DND-41 (cell line): ENCODE data around the gene ADRM1.

Experiments used
- ATAC-seq: fragments of 200-7000 bp; cut with Tn5 transposase; 3 replicates; pipeline ENCODE4 v1.9.1; 2021; ENCODE audit warnings: low read depth; ENCODE audit not compliant: insufficient read depth
- DNase-seq: peaks from one replicate; pipeline ENCODE4 v3.0.0-alpha.2; 2020
- H2AFZ ChIP-seq: 2 replicates; pipeline ENCODE4 v1.6.0; 2012; ENCODE audit warnings: low read depth, low read length
- H3K27ac ChIP-seq: 2 replicates; pipeline ENCODE4 v1.5.1; 2012; ENCODE audit warnings: low read length, inconsistent platforms
- H3K27me3 ChIP-seq: fragments of 200-600 bp; sonication (generic); 2 replicates; pipeline ENCODE4 v1.6.0; 2012; ENCODE audit warnings: low read length, mild to moderate bottlenecking, inconsistent platforms; ENCODE audit not compliant: insufficient read depth, poor library complexity
- H3K36me3 ChIP-seq: 2 replicates; pipeline ENCODE4 v1.5.1; 2012; ENCODE audit warnings: low read length, inconsistent platforms; ENCODE audit not compliant: insufficient read depth
- H3K4me1 ChIP-seq: 2 replicates; pipeline ENCODE4 v1.5.1; 2012; ENCODE audit warnings: mild to moderate bottlenecking, low read length; ENCODE audit not compliant: insufficient read depth
- H3K4me2 ChIP-seq: 2 replicates; pipeline ENCODE4 v1.6.0; 2012; ENCODE audit warnings: mild to moderate bottlenecking, moderate library complexity, low read length, inconsistent platforms; ENCODE audit not compliant: insufficient read depth
- H3K4me3 ChIP-seq, 2 experiments: fragments of 200-600 bp in 1 of 2; shearing (Covaris generic) in 1 of 2; 2 replicates each; pipeline ENCODE4 v1.5.1; 2012 to 2016; ENCODE audit warnings: inconsistent platforms in 2 of 2, low read length in 2 of 2, mild to moderate bottlenecking in 2 of 2, low read depth in 1 of 2, moderate library complexity in 1 of 2
- H3K79me2 ChIP-seq: 2 replicates; pipeline ENCODE4 v1.6.0; 2012; ENCODE audit warnings: low read length, inconsistent platforms; ENCODE audit not compliant: insufficient read depth
- H3K9ac ChIP-seq: 2 replicates; pipeline ENCODE4 v1.6.0; 2012; ENCODE audit warnings: low read depth, mild to moderate bottlenecking, inconsistent platforms, low read length, moderate library complexity
- H3K9me3 ChIP-seq: 2 replicates; pipeline ENCODE4 v1.5.1; 2012; ENCODE audit warnings: low read length, moderate library complexity, mild to moderate bottlenecking, inconsistent platforms; ENCODE audit not compliant: insufficient read depth, severe bottlenecking
- H4K20me1 ChIP-seq: 2 replicates; pipeline ENCODE4 v1.6.0; 2012; ENCODE audit warnings: low read length; ENCODE audit not compliant: insufficient read depth
- CTCF ChIP-seq: IDR thresholded peaks from 2 replicates; pipeline ENCODE4 v1.5.1; 2012; ENCODE audit warnings: borderline replicate concordance, low read length, moderate library complexity, mild to moderate bottlenecking; ENCODE audit not compliant: poor library complexity, severe bottlenecking; ENCODE audit errors: extremely low read depth
- EZH2 ChIP-seq: IDR thresholded peaks from 3 replicates; pipeline ENCODE4 v1.6.1; 2012; ENCODE audit warnings: borderline replicate concordance, low read depth, mild to moderate bottlenecking, moderate library complexity, low read length, inconsistent platforms; ENCODE audit not compliant: severe bottlenecking

The ADRM1 gene

GRCh38 chr20:62315773-62316172 lies 13.0 kb downstream of the ADRM1 start:
- Histone ChIP-seq H3K9me3 (no peaks in the 10 kb centered on the region), H3K4me1 (no peaks in the 10 kb centered on the region), H3K27ac (no peak overlapping the region), H3K4me3 (no peak overlapping the region), H3K27me3 (no peaks in the 10 kb centered on the region), H3K36me3 (no peaks in the 10 kb centered on the region), H3K4me2 (no peak overlapping the region), H2AFZ (no peak overlapping the region), H4K20me1 (peaks cover 7% of the 10 kb centered on the region; the same call in 1 of the 2 replicates), H3K79me2 (no peaks in the 10 kb centered on the region), H3K9ac (no peak overlapping the region)
- ATAC-seq (no peak), DNase-seq (no peak)
- TF ChIP-seq CTCF (no peak), EZH2 (no peak)

- H3K4me3 ChIP-seq: no peak overlapping the region
- H3K9ac ChIP-seq: no peak overlapping the region
- no peak overlapping the region for H2AFZ ChIP-seq
- H4K20me1 ChIP-seq: peaks cover 8% of the 10 kb centered on the region; the same call in 1 of the 2 replicates
- TF ChIP-seq EZH2 (no peak), CTCF (no peak)
- H3K27me3 ChIP-seq: no peaks in the 10 kb centered on the region
- H3K4me1 ChIP-seq: no peaks in the 10 kb centered on the region
- no peak overlapping the region for H3K27ac ChIP-seq
- H3K4me2 ChIP-seq: no peak overlapping the region
- DNase-seq (no peak), ATAC-seq (no peak)
- no peaks in the 10 kb centered on the region for H3K36me3 ChIP-seq
- H3K9me3 ChIP-seq: no peaks in the 10 kb centered on the region
- no peaks in the 10 kb centered on the region for H3K79me2 ChIP-seq
These were observed 13.8 kb downstream of the ADRM1 start for GRCh38 chr20:62316331-62317166.

- H3K4me1 ChIP-seq: no peaks in the 10 kb centered on the region
- H3K27me3 ChIP-seq: no peaks in the 10 kb centered on the region
- no peak overlapping the region for H3K4me3 ChIP-seq
- peaks cover 8% of the 10 kb centered on the region; the same call in 1 of the 2 replicates for H4K20me1 ChIP-seq
- no peaks in the 10 kb centered on the region for H3K9me3 ChIP-seq
- H3K27ac ChIP-seq: no peak overlapping the region
- H2AFZ ChIP-seq: no peak overlapping the region
- TF ChIP-seq CTCF (no peak), EZH2 (no peak)
- DNase-seq (no peak), ATAC-seq (no peak)
- H3K9ac ChIP-seq: no peak overlapping the region
- H3K79me2 ChIP-seq: no peaks in the 10 kb centered on the region
- H3K4me2 ChIP-seq: no peak overlapping the region
- H3K36me3 ChIP-seq: no peaks in the 10 kb centered on the region
These were observed 14.4 kb downstream of the ADRM1 start for GRCh38 chr20:62317167-62317655.
